Lower lobe of right lung (tissue), 2 donors: Measurements from ENCODE around the gene XPR1. TPM values are rescaled to one million over a fixed set of nuclear protein-coding genes. Genes with fewer than 3 reads are reported as not detected.
"Not testable (repeated sequence)": the region's sequence is repeated elsewhere in the genome, so short reads cannot be mapped to it uniquely, and the experiment has no call there.

Experiments used
- ATAC-seq, 2 donors: fragments of 200-7000 bp; cut with Tn5 transposase; one replicate each; pipeline ENCODE4 v1.9.1; 2020 to 2022; ENCODE audit warnings: mild to moderate bottlenecking in 2 of 2, moderate library complexity in 2 of 2
- DNase-seq: peaks from one replicate; pipeline ENCODE4 v3.0.0-alpha.2; 2020
- H3K27ac ChIP-seq: fragments of 200-600 bp; one replicate; pipeline ENCODE4 v1.8.0; 2022
- H3K27me3 ChIP-seq: fragments of 200-600 bp; one replicate; pipeline ENCODE4 v1.8.0; 2022; ENCODE audit warnings: low read depth
- H3K36me3 ChIP-seq: fragments of 200-600 bp; one replicate; pipeline ENCODE4 v1.8.0; 2022; ENCODE audit warnings: mild to moderate bottlenecking
- H3K4me1 ChIP-seq: fragments of 200-600 bp; one replicate; pipeline ENCODE4 v1.8.0; 2022
- H3K4me3 ChIP-seq: fragments of 200-600 bp; one replicate; pipeline ENCODE4 v1.8.0; 2022; ENCODE audit warnings: mild to moderate bottlenecking
- H3K9me3 ChIP-seq: fragments of 200-600 bp; one replicate; pipeline ENCODE4 v1.8.0; 2022
- intact Hi-C: fragments of 100-400 bp; cut with DNase I; formaldehyde crosslinking; loops from one replicate; pipeline ENCODE4 v1.11.0; 2022
- total RNA-seq: library from RNA; stranded (reverse); fragmentation: NEBNext Ultra II Directional; extraction: Animal tissue kit (Norgen Biotek cat#: 25700); gene quantifications from one replicate; pipeline ENCODE4 v1.2.1, GENCODE V29; 2021
- TF ChIP-seq, protein P1 (sequence below): fragments of 200-600 bp; IDR thresholded peaks from one replicate; pipeline ENCODE4 v1.8.0; 2022; ENCODE audit warnings: antibody characterized with exemption, mild to moderate bottlenecking
- donor health status: DM: no; HTN: yes; CAD: no; lungs with severe emphysema.

Gene XPR1
- total RNA-seq, 1 donor from 2014 or later = 21.1 TPM

DNA sequence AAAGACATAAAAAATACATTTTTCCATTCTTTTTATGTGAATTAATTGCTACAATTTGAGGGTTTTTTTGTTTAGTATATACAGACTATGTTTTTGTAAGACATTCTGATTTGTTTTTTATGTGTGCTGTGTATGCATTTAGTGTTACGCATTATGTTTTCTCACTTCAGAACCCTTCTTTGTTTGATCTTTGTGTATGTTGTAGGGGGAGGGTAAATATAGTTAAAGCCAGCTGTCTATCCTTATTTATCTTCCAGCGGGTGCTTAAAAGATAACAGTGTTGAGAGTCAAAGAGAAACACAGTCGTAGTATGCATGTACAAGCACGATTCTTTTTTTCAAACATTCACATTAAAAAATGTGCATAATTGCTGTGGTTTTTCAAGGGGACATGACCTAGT, 183.4 kb downstream of the XPR1 start:
- Histone ChIP-seq H3K27ac (no peak overlapping the region), H3K4me3 (no peak overlapping the region), H3K4me1 (no peaks in the 10 kb centered on the region), H3K36me3 (peaks cover 7% of the 10 kb centered on the region), H3K27me3 (no peaks in the 10 kb centered on the region), H3K9me3 (no peaks in the 10 kb centered on the region)
- ATAC-seq (no peak), DNase-seq (no peak)
- intact Hi-C loops = no loop called here
- TF ChIP-seq, protein P1, sequence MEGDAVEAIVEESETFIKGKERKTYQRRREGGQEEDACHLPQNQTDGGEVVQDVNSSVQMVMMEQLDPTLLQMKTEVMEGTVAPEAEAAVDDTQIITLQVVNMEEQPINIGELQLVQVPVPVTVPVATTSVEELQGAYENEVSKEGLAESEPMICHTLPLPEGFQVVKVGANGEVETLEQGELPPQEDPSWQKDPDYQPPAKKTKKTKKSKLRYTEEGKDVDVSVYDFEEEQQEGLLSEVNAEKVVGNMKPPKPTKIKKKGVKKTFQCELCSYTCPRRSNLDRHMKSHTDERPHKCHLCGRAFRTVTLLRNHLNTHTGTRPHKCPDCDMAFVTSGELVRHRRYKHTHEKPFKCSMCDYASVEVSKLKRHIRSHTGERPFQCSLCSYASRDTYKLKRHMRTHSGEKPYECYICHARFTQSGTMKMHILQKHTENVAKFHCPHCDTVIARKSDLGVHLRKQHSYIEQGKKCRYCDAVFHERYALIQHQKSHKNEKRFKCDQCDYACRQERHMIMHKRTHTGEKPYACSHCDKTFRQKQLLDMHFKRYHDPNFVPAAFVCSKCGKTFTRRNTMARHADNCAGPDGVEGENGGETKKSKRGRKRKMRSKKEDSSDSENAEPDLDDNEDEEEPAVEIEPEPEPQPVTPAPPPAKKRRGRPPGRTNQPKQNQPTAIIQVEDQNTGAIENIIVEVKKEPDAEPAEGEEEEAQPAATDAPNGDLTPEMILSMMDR = no peak

DNA sequence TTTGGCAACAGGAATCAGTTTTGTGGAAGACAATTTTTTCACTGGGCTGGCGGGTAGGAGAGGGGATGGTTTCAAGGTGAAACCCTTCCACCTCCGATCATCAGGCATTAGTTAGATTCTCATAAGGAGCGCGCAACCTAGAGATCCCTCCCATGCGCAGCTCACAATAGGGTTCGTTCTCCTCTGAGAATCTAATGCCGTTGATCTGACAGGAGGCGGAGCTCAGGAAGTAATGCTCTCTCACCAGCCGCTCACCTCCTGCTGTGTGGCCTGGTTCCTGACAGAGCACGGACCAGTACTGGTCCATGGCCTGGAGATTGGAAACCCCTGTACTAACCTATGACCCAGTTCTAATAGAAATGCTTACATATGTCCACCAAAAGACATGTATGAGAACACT, 184.3 kb downstream of the XPR1 start:
- H3K36me3 ChIP-seq = peaks cover 7% of the 10 kb centered on the region
- H3K9me3 ChIP-seq = no peaks in the 10 kb centered on the region
- no peak for DNase-seq
- no peak overlapping the region for H3K27ac ChIP-seq
- TF ChIP-seq, protein P1 = no peak
- no peaks in the 10 kb centered on the region for H3K27me3 ChIP-seq
- ATAC-seq = no peak
- intact Hi-C loops = no loop called here
- H3K4me1 ChIP-seq = no peaks in the 10 kb centered on the region
- H3K4me3 ChIP-seq = no peak overlapping the region

DNA sequence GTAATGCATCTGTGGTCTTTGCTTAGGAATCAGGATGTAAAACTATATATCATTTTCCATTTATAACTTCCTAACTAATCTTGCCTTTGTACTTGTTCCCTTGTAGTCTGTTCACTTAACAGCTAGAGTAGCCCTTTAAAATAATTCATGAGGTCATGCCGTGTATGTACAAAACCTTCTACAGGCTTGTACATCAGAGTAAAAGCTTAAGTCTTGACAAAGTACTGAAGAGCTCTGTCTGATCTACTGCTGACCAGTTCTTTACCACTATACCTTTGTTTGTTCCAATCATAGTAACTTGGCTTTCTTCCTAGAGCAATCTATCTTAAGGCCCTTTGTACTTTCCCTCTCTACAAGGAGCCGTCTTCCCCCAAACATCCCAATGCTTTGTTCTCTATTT, 190.1 kb downstream of the XPR1 start:
- H3K36me3 ChIP-seq = peaks cover 8% of the 10 kb centered on the region
- H3K27me3 ChIP-seq = no peaks in the 10 kb centered on the region
- intact Hi-C loops = no loop called here
- TF ChIP-seq, protein P1 = no peak
- ATAC-seq (no peak), DNase-seq (no peak)
- H3K4me1 ChIP-seq = no peaks in the 10 kb centered on the region
- no peak overlapping the region for H3K4me3 ChIP-seq
- H3K9me3 ChIP-seq = no peaks in the 10 kb centered on the region
- no peak overlapping the region for H3K27ac ChIP-seq

DNA sequence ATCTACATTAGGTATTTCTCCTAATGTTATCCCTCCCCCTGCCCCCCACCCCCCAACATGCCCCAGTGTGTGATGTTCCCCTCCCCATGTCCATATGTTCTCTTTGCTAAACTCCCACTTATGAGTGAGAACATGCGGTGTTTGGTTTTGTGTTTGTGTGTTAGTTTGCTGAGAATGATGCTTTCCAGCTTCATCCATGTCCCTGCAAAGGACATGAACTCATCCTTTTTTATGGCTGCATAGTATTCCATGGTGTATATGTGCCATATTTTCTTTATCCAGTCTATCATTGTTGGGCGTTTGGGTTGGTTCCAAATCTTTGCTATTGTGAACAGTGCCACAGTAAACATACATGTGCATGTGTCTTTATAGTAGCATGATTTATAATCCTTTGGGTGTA, 199.7 kb downstream of the XPR1 start:
- ATAC-seq, H3K36me3 ChIP-seq: not testable (repeated sequence)

DNA sequence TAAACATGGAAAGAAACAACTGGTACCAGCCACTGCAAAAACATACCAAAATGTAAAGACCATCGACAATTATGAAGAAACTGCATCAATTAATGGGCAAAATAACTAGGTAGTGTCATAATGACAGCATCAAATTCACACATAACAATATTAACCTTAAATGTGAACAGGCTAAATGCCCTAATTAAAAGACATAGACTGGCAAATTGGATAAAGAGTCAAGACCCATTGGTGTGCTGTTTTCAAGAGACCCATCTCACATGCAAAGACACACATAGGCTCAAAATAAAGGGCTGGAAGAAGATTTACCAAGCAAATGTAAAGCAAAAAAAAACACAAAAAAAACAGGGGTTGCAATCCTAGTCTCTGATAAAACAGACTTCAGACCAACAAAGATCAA, 201.4 kb downstream of the XPR1 start:
- ATAC-seq, intact Hi-C loops, H3K4me3 ChIP-seq, H3K4me1 ChIP-seq, DNase-seq, H3K27ac ChIP-seq, H3K27me3 ChIP-seq, H3K36me3 ChIP-seq: not testable (repeated sequence)
- peaks cover 14% of the 10 kb centered on the region for H3K9me3 ChIP-seq

More for the DNA sequence above, 199.7 kb downstream of the XPR1 start:
- DNase-seq, H3K27me3 ChIP-seq, H3K4me3 ChIP-seq, H3K4me1 ChIP-seq, intact Hi-C loops, H3K27ac ChIP-seq: not testable (repeated sequence)
- peaks cover 14% of the 10 kb centered on the region for H3K9me3 ChIP-seq

DNA sequence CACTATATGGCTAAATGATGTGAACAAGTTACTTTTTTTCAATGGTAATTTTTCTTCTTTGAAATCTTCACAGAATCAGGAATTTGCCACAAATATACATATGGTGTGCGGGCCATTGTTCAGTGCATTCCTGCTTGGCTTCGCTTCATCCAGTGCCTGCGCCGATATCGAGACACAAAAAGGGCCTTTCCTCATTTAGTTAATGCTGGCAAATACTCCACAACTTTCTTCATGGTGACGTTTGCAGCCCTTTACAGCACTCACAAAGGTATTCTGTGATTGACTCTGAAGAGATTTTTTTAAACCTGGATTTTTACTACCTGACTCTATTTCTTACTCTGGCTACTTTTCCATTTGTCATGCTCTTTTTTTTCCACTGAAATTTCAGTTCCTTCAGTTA, 204.6 kb downstream of the XPR1 start:
- Histone ChIP-seq H3K4me3 (no peak overlapping the region), H3K27ac (no peak overlapping the region), H3K9me3 (peaks cover 14% of the 10 kb centered on the region), H3K36me3 (no peaks in the 10 kb centered on the region), H3K4me1 (no peaks in the 10 kb centered on the region), H3K27me3 (no peaks in the 10 kb centered on the region)
- ATAC-seq = no peak
- TF ChIP-seq, protein P1 = no peak
- no peak for DNase-seq
- intact Hi-C loops = no loop called here

DNA sequence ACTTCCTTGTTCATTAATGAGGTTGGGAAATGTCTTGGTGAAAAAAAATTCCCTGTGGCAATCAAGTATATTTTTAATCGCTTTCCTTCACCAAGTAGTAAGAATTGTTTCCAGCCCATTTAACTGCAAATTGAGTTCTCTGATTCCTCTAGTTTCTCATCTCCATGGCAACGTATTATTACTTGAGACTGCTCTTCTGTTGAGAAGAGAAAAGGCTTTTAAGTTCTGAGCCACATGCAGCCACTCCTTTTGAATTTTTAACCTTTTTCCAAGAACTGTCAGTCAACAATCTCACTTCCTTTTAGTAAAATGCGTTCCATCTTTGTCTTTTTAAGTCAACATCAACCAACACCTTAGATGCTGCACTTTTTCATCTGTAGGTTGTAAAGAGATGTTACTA, 205.2 kb downstream of the XPR1 start:
- no peaks in the 10 kb centered on the region for H3K4me1 ChIP-seq
- H3K4me3 ChIP-seq = no peak overlapping the region
- intact Hi-C loops = no loop called here
- peaks cover 14% of the 10 kb centered on the region for H3K9me3 ChIP-seq
- no peaks in the 10 kb centered on the region for H3K36me3 ChIP-seq
- no peaks in the 10 kb centered on the region for H3K27me3 ChIP-seq
- no peak overlapping the region for H3K27ac ChIP-seq
- no peak for ATAC-seq
- no peak for DNase-seq
- TF ChIP-seq, protein P1 = no peak
